ENCODE measurements around the gene STX11.
A peak's percentile ranks its signal among the peaks of the same experiment; 100 is the strongest.

STX11 gene

DNA sequence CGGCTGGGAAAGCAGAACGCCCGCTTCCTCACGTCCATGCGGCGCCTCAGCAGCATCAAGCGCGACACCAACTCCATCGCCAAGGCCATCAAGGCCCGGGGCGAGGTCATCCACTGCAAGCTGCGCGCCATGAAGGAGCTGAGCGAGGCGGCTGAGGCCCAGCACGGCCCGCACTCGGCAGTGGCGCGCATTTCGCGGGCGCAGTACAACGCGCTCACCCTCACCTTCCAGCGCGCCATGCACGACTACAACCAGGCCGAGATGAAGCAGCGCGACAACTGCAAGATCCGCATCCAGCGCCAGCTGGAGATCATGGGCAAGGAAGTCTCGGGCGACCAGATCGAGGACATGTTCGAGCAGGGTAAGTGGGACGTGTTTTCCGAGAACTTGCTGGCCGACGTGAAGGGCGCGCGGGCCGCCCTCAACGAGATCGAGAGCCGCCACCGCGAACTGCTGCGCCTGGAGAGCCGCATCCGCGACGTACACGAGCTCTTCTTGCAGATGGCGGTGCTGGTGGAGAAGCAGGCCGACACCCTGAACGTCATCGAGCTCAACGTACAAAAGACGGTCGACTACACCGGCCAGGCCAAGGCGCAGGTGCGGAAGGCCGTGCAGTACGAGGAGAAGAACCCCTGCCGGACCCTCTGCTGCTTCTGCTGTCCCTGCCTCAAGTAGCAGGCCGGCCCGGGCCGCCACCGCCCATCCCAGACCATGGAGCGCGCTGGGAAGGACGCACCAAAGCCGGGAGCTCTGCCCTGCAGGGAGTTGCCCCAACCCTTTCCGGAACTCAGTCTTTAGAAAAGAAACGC lies 36.7 kb downstream of the STX11 start:
- no peak overlapping the region for H3K4me3 ChIP-seq (replicated peaks in 1 of 2; ENCODE audit: low read depth in 2 of 2, low read length in 2 of 2)
- TF ChIP-seq, protein P1, sequence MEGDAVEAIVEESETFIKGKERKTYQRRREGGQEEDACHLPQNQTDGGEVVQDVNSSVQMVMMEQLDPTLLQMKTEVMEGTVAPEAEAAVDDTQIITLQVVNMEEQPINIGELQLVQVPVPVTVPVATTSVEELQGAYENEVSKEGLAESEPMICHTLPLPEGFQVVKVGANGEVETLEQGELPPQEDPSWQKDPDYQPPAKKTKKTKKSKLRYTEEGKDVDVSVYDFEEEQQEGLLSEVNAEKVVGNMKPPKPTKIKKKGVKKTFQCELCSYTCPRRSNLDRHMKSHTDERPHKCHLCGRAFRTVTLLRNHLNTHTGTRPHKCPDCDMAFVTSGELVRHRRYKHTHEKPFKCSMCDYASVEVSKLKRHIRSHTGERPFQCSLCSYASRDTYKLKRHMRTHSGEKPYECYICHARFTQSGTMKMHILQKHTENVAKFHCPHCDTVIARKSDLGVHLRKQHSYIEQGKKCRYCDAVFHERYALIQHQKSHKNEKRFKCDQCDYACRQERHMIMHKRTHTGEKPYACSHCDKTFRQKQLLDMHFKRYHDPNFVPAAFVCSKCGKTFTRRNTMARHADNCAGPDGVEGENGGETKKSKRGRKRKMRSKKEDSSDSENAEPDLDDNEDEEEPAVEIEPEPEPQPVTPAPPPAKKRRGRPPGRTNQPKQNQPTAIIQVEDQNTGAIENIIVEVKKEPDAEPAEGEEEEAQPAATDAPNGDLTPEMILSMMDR (IDR thresholded peaks at IDR 0.05; ENCODE audit: low read depth, low read length) = no peak
- DNase-seq (ENCODE audit: low read depth in 2 of 2) = no peak

- TF ChIP-seq, protein P1 (IDR thresholded peaks at IDR 0.05; ENCODE audit: low read depth, low read length) = no peak
- H3K4me3 ChIP-seq (replicated peaks in 1 of 2; ENCODE audit: low read depth in 2 of 2, low read length in 2 of 2) = no peak overlapping the region
- DNase-seq (ENCODE audit: low read depth in 2 of 2) = no peak
Measured at GRCh38 chr6:144189351-144189750, 39.0 kb downstream of the STX11 start.

DNA sequence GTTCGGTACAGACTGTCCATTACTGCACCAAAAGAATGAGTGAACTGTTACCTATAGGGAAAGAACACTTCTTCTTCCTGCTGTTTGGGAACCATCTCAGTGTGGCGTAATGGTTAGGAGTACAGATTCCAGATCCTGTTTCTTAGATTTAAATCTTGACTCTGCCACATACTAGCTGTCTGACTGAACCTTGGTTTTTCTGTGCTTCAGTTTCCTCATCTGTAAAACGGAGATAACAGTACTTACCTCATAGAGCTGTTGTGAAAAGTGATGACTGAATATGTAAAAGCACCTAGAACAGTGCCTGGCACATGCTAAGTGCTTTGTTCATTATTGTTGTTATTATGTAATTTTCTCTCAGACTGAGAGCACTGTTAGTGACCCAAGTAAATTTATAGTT lies 39.8 kb downstream of the STX11 start:
- TF ChIP-seq, protein P1 (IDR thresholded peaks at IDR 0.05; ENCODE audit: low read depth, low read length) = no peak
- H3K4me3 ChIP-seq (replicated peaks in 1 of 2; ENCODE audit: low read depth in 2 of 2, low read length in 2 of 2) = no peak overlapping the region
- DNase-seq (ENCODE audit: low read depth in 2 of 2) = peak in 1 of 2 donors; percentile 30

DNA sequence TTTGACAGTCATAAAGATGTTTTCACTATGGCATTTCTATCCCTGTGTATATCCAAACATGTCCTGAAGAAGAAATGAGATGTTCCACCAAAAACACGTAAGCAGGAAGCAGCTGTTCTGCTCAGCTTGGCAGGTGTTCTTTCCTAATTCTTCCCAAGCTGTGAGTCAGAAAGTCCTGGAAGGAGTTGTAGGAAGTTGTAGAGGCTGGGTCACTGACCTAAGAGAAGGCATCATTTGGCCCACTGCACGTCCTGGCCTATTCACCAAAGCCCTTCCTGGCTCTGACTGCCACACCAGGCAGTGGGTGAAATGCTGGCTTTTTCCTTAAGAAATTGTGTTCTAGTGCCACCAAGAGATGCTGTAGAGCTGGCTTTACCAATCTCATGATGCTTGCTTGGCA lies 40.3 kb downstream of the STX11 start:
- H3K4me3 ChIP-seq (replicated peaks in 1 of 2; ENCODE audit: low read depth in 2 of 2, low read length in 2 of 2) = no peak overlapping the region
- DNase-seq (ENCODE audit: low read depth in 2 of 2) = peak; percentile 80 to 91
- TF ChIP-seq, protein P1 (IDR thresholded peaks at IDR 0.05; ENCODE audit: low read depth, low read length) = no peak

DNA sequence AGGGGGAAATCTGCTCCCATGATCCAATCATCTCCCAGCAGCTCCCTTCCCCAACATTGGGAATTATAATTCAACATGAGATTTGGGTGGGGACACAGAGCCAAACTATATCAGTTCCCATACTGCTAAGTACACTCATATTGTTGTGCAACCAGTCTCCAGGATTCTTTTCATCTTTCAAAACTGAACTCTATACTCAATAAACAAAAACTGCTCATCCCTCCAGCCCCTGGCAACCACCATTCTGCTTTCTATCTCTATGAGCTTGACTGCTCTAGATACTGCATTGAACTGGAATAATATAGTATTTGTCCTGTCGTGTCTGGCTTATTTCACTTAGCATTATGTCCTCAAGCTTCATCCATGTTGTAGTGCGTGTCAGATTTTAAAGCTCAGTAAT lies 42.9 kb downstream of the STX11 start:
- no peak for DNase-seq (ENCODE audit: low read depth in 2 of 2)
- TF ChIP-seq, protein P1 (IDR thresholded peaks at IDR 0.05; ENCODE audit: low read depth, low read length) = no peak

GRCh38 chr6:144194293-144194810 lies 44.0 kb downstream of the STX11 start:
- DNase-seq (ENCODE audit: low read depth in 2 of 2) = no peak
- H3K4me3 ChIP-seq (replicated peaks in 1 of 2; ENCODE audit: low read depth in 2 of 2, low read length in 2 of 2) = no peak overlapping the region
- TF ChIP-seq, protein P1 (IDR thresholded peaks at IDR 0.05; ENCODE audit: low read depth, low read length) = no peak

More for the DNA sequence above, 42.9 kb downstream of the STX11 start:
- H3K4me3 ChIP-seq (replicated peaks in 1 of 2; ENCODE audit: low read depth in 2 of 2, low read length in 2 of 2) = no peak overlapping the region

Data from cardiac fibroblast (primary cell).